Tibial nerve (tissue), 4 donors: Measurements from ENCODE around the gene SYNGAP1. TPM values are rescaled to one million over a fixed set of nuclear protein-coding genes. Genes with fewer than 3 reads are reported as not detected.

Experiments
- DNase-seq, 2 donors: peaks; one replicate each; pipeline ENCODE4 v3.0.0-alpha.2; 2019; ENCODE audit warnings: low spot score in 2 of 2
- H3K27ac ChIP-seq, 4 donors: fragments of 200-600 bp; sonication (generic) in 3 of 4; one replicate each; pipeline ENCODE4 v1.5.1; 2017 to 2019; ENCODE audit warnings: mild to moderate bottlenecking in 1 of 4
- H3K27me3 ChIP-seq, 2 donors: fragments of 200-600 bp; sonication (generic) in 1 of 2; one replicate each; pipeline versions ENCODE4 v1.5.1 to v1.6.0; 2017 to 2019
- H3K36me3 ChIP-seq, 3 donors: fragments of 200-600 bp; sonication (generic); one replicate each; pipeline ENCODE4 v1.5.1; 2018 to 2019
- H3K4me1 ChIP-seq, 4 donors: fragments of 200-600 bp; sonication (generic) in 3 of 4; one replicate each; pipeline ENCODE4 v1.5.1; 2017 to 2019
- H3K4me3 ChIP-seq, 4 donors: fragments of 200-600 bp; sonication (generic) in 3 of 4; one replicate each; pipeline ENCODE4 v1.5.1; 2017 to 2019; ENCODE audit warnings: mild to moderate bottlenecking in 1 of 4, moderate library complexity in 1 of 4
- H3K9me3 ChIP-seq, 4 donors: fragments of 200-600 bp; sonication (generic) in 3 of 4; one replicate each; pipeline ENCODE4 v1.5.1; 2017 to 2019
- EP300 ChIP-seq, 2 donors: sonication (generic); formaldehyde crosslinking; IDR thresholded peaks; one replicate each; pipeline ENCODE4 v1.6.1; 2017; ENCODE audit warnings: antibody characterized with exemption in 2 of 2, mild to moderate bottlenecking in 1 of 2
- POLR2A ChIP-seq, 2 donors: fragments of 450-650 bp; IDR thresholded peaks; one replicate each; pipeline ENCODE4 v1.6.1; 2017; ENCODE audit warnings: antibody characterized with exemption in 2 of 2, mild to moderate bottlenecking in 2 of 2, moderate library complexity in 2 of 2
- WGBS, 2 donors: methylation state at CpG; one replicate each; pipeline ENCODE4 v1.1.5; 2018; 5-methylcytosine and 5-hydroxymethylcytosine counted together
- total RNA-seq, 4 donors: library from RNA; depleted of rRNA; stranded (reverse); fragments of >200 nt; gene quantifications; one replicate each; pipeline ENCODE4 v1.1.0, GENCODE V29; 2016
- TF ChIP-seq, protein P1 (sequence below), 5 experiments: fragments of 200-600 bp in 3 of 5; fragments of 450-650 bp in 2 of 5; sonication (generic) in 3 of 5; IDR thresholded peaks; one replicate each; pipeline ENCODE4 v1.5.1; 2016 to 2019; ENCODE audit warnings: antibody characterized with exemption in 5 of 5, mild to moderate bottlenecking in 3 of 5, moderate library complexity in 2 of 5

SYNGAP1 gene
- total RNA-seq, 4 donors from 2014 or later: 13.0 to 29.7 (median 19.2) TPM

- H3K4me3 ChIP-seq: no peak overlapping the region
- 54 to 63% methylated on average over 3 of the region's 3 CpGs for WGBS, 2 donors
- TF ChIP-seq EP300 (IDR thresholded peaks at IDR 0.05) (no peak), POLR2A (IDR thresholded peaks at IDR 0.05) (no peak)
- TF ChIP-seq, protein P1, sequence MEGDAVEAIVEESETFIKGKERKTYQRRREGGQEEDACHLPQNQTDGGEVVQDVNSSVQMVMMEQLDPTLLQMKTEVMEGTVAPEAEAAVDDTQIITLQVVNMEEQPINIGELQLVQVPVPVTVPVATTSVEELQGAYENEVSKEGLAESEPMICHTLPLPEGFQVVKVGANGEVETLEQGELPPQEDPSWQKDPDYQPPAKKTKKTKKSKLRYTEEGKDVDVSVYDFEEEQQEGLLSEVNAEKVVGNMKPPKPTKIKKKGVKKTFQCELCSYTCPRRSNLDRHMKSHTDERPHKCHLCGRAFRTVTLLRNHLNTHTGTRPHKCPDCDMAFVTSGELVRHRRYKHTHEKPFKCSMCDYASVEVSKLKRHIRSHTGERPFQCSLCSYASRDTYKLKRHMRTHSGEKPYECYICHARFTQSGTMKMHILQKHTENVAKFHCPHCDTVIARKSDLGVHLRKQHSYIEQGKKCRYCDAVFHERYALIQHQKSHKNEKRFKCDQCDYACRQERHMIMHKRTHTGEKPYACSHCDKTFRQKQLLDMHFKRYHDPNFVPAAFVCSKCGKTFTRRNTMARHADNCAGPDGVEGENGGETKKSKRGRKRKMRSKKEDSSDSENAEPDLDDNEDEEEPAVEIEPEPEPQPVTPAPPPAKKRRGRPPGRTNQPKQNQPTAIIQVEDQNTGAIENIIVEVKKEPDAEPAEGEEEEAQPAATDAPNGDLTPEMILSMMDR (IDR thresholded peaks at IDR 0.05): no peak
Observed at GRCh38 chr6:33450434-33450833, 30.6 kb downstream of the SYNGAP1 start.

GRCh38 chr6:33451606-33452005, 31.7 kb downstream of the SYNGAP1 start:
- no peaks in the 10 kb centered on the region for H3K27me3 ChIP-seq
- WGBS, 2 donors: 85 to 86% methylated on average over 15 of the region's 15 CpGs
- TF ChIP-seq POLR2A (IDR thresholded peaks at IDR 0.05) (no peak), EP300 (IDR thresholded peaks at IDR 0.05) (no peak)
- TF ChIP-seq, protein P1 (IDR thresholded peaks at IDR 0.05): no peak
- H3K9me3 ChIP-seq: no peaks in the 10 kb centered on the region
- no peak for DNase-seq
- H3K36me3 ChIP-seq: peaks cover 0 to 50% (median 0%) of the 10 kb centered on the region in 3 donors
- H3K27ac ChIP-seq: no peak overlapping the region
- peaks cover 0 to 31% (median 14%) of the 10 kb centered on the region in 4 donors for H3K4me1 ChIP-seq
- H3K4me3 ChIP-seq: no peak overlapping the region

More at GRCh38 chr6:33450434-33450833, 30.6 kb downstream of the SYNGAP1 start:
- Histone ChIP-seq H3K9me3 (no peaks in the 10 kb centered on the region), H3K27ac (no peak overlapping the region), H3K27me3 (no peaks in the 10 kb centered on the region), H3K4me1 (peaks cover 0 to 28% (median 13%) of the 10 kb centered on the region in 4 donors), H3K36me3 (peaks cover 0 to 49% (median 0%) of the 10 kb centered on the region in 3 donors)
- DNase-seq: no peak

DNA sequence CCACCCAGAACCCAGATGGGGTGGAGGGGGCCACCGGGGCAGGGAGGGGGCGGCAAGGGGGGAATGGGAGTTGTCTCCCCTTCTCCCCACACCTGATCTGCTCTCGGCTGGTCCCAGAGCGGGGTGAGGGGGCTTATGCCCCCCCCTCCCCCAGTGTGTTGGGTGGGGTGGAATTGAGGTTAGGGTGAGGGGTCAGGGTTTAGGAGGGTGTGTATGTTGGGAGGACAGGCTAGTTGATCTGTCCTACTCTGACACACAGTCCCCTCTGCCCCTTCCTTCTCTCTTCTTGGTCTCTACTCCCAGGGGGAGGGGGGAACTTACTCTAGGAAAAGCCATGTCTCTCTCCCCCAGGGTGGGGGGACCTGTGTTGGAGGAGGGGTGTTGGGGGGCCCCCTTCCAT, 32.6 kb downstream of the SYNGAP1 start:
- no peak for DNase-seq
- Histone ChIP-seq H3K27me3 (no peaks in the 10 kb centered on the region), H3K27ac (peak overlapping the region in 3 of 4 donors; percentile 13 to 88 (median 34)), H3K36me3 (peaks cover 0 to 50% (median 4%) of the 10 kb centered on the region in 3 donors), H3K4me3 (no peak overlapping the region), H3K4me1 (peaks cover 0 to 31% (median 14%) of the 10 kb centered on the region in 4 donors), H3K9me3 (no peaks in the 10 kb centered on the region)
- TF ChIP-seq EP300 (IDR thresholded peaks at IDR 0.05) (no peak), POLR2A (IDR thresholded peaks at IDR 0.05) (no peak)
- TF ChIP-seq, protein P1 (IDR thresholded peaks at IDR 0.05): no peak
- 80 to 86% methylated on average over 3 to 4 of the region's 4 CpGs for WGBS, 2 donors

GRCh38 chr6:33453393-33454008, 33.6 kb downstream of the SYNGAP1 start:
- no peaks in the 10 kb centered on the region for H3K27me3 ChIP-seq
- peak overlapping the region; percentile 53 to 88 (median 82) for H3K27ac ChIP-seq
- H3K9me3 ChIP-seq: no peaks in the 10 kb centered on the region
- peaks cover 0 to 31% (median 14%) of the 10 kb centered on the region in 4 donors for H3K4me1 ChIP-seq
- TF ChIP-seq EP300 (IDR thresholded peaks at IDR 0.05) (no peak), POLR2A (IDR thresholded peaks at IDR 0.05) (no peak)
- TF ChIP-seq, protein P1 (IDR thresholded peaks at IDR 0.05): no peak
- no peak for DNase-seq
- peak overlapping the region; percentile 69 to 86 (median 77) for H3K4me3 ChIP-seq
- H3K36me3 ChIP-seq: peaks cover 0 to 46% (median 4%) of the 10 kb centered on the region in 3 donors
- WGBS, 2 donors: 6% methylated on average over 12 of the region's 12 CpGs
